DOHH2 (cell line): Measurements from ENCODE around the gene LOXHD1.

Experiments
- EZH2phosphoT487 ChIP-seq: fragments of 200-600 bp; sonication (generic); IDR thresholded peaks from 2 replicates; pipeline ENCODE4 v1.6.1; 2017; ENCODE audit warnings: borderline replicate concordance, mild to moderate bottlenecking, antibody characterized with exemption, low read length, moderate library complexity, mixed read lengths
- TF ChIP-seq, protein P1 (sequence below): fragments of 200-600 bp; sonication (generic); IDR thresholded peaks from one replicate; pipeline ENCODE4 v1.5.1; 2014; ENCODE audit warnings: antibody characterized with exemption, mild to moderate bottlenecking, low read depth, low read length; ENCODE audit not compliant: poor library complexity, severe bottlenecking

GRCh38 chr18:46678785-46679399 lies 21.9 kb upstream of the LOXHD1 start:
- TF ChIP-seq, protein P1, sequence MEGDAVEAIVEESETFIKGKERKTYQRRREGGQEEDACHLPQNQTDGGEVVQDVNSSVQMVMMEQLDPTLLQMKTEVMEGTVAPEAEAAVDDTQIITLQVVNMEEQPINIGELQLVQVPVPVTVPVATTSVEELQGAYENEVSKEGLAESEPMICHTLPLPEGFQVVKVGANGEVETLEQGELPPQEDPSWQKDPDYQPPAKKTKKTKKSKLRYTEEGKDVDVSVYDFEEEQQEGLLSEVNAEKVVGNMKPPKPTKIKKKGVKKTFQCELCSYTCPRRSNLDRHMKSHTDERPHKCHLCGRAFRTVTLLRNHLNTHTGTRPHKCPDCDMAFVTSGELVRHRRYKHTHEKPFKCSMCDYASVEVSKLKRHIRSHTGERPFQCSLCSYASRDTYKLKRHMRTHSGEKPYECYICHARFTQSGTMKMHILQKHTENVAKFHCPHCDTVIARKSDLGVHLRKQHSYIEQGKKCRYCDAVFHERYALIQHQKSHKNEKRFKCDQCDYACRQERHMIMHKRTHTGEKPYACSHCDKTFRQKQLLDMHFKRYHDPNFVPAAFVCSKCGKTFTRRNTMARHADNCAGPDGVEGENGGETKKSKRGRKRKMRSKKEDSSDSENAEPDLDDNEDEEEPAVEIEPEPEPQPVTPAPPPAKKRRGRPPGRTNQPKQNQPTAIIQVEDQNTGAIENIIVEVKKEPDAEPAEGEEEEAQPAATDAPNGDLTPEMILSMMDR: no peak
- no peak for TF ChIP-seq EZH2phosphoT487
